ENCODE data around the gene UFC1.

The UFC1 gene

DNA sequence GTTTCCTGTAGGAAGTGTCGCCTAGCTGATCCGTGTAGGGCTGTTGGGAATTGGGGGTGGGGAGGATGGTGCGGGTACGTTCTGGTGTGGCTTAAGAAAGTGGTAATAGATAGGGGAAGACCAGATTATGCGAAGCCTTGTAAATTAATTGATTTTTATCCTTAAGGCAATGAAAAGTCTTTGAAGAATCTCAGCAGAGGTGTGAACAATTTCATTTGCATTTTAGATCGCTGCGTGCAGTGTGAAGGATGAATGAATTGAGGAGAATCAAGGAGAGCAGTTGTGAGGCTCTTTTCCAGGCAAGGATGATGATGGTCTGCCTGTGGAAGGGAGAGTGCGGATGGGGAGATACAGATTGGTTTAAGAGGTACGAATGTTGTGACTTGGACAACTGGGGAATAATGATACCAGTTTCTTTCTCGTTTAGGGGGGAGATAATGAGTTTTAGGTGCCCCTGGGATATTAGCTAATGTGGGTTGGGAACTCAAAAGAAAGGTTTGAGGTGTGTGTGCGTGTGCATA, 20.5 kb upstream of the UFC1 start:
- DNase-seq (ENCODE audit: low read depth, low spot score) = no peak

DNA sequence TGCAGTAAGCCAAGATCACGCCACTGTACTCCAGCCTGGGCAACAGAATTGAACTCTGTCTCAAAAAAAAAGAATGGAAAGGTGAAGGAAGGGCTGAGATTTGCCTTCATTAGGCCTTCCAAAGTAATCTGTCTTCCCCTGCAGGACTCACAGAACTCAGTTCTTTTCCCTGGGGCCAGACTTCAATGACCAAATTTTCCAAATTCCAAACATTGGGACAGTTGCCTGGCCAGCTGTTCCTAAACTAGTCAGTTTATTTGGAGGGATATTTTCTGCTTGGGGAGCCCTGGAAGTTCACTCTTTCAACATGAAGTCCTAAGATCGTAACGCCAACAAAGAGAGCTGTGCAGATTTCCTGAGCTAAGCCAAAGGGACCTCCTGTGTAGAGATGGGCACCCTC, 15.9 kb upstream of the UFC1 start:
- no peak for DNase-seq (ENCODE audit: low read depth, low spot score)

DNA sequence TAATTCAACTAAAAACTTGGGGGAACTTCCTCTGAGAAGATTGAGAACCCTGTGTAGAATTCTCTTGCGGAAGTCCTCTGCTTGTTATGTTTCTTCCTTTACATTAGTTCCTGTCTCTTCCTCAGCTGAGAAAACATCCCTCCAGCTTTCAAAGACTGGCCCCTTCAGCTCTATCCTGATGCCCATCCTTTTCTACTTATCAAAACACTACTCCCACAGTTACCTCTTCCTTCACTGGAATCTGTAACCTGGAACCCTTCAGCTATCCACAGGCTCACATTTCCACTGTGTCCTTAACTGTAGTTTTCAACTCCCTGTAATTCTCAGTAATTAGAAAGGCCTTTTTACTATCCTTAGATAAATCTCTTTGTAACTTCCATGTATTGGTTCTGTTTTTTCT, 15.3 kb upstream of the UFC1 start:
- no peak for DNase-seq (ENCODE audit: low read depth, low spot score)

DNA sequence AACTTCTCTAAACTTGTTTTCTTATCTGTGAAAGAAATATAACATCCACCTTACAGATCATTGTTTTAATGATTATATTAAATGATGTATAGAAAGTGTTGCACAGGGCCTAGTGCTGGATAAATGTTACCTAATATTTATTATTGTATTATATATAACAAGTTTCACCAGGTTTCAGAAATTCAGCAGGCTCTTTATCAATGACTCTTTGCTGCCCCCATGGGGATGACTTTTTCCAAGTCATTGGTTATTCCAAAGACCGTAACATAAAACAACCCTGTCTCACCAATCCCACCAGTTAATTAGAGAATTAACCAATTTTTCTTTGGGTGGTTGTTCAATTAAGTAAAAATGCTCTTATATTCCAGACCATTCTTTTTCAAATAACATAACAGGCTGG, 14.0 kb upstream of the UFC1 start:
- no peak for DNase-seq (ENCODE audit: low read depth, low spot score)

DNA sequence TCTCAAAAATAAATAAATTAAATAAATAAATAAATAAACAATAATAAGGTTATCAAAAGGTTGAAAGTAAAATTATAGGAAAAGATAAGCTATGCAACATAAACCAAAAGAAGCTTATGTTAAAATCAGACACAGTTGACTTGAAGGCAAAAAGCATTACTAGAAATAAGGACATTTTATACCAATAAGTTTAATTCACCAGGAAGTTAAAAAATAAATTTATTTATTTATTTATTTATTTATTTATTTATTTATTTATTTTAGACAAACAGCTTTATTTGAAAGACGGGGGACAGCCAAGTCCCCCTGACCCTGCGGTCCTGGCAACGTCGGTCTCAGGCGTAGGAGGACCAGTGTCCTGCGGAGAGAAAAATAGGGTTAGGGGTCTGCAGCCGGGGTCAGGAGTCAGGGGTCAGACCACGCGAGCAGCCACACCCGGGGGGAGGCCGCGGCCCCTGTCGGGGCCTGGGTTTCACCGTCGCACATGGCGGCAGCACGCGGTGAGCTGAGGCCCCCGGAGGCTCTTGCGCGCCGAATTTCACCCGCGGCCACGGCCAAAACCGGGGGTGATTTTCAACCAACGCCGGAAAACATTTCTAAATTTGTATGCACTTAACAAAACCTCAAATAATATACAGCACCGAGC, 12.9 kb upstream of the UFC1 start:
- DNase-seq (ENCODE audit: low read depth, low spot score) = no peak

DNA sequence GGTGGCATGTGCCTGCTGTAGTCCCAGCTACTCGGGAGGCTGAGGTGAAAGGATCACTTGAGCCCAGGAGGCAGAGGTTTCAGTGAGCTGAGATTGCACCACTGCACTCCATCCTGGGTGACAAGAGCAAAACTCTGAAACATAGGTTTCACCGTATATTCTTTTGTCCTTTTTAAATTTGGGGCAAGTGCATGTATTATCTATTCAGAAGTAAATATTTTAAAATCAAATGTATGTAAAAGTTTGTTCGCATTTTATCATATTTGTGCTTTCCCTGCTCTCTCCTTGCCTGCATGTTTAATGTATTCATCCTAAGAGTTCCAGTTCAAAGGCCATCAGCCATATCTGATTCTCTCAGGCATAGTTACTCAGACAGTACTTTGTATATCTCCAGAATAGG, 7.9 kb upstream of the UFC1 start:
- no peak for DNase-seq (ENCODE audit: low read depth, low spot score)

DNA sequence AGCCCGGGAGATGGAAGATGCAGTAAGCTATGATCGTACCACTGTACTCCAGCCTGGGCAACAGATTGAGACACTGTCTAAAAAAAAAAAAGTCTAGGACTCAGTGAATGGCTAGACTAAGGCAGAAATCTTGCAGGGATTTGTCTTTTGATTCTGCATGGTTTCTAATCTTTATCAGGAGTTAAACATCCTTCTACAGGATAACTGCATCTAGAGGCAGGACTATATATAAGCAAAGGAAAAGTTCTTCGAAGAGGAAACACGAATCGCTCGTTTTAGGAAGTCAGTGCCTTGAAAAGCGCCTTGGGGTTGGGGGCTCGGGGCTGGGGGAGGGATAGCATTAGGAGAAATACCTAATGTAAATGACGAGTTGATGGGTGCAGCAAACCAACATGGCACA, 602 bp upstream of the UFC1 start:
- no peak for DNase-seq (ENCODE audit: low read depth, low spot score)

DNA sequence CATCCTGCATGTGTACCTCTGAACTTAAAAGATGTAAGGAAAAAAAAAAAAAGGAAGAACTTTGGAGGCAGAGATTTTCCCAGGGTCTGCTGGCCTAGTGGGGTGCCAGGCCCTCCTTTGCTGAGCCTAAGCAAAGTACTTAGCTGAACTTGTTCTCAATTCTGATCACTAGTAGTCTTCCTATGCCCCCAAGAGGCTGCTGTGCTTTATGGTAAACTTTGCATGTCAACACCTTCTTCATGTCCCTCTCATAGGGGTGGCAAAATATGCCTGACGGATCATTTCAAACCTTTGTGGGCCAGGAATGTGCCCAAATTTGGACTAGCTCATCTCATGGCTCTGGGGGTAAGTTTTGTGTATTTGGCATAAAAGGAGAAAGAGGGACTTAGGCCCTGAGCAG, 4.1 kb downstream of the UFC1 start:
- no peak for DNase-seq (ENCODE audit: low read depth, low spot score)

DNA sequence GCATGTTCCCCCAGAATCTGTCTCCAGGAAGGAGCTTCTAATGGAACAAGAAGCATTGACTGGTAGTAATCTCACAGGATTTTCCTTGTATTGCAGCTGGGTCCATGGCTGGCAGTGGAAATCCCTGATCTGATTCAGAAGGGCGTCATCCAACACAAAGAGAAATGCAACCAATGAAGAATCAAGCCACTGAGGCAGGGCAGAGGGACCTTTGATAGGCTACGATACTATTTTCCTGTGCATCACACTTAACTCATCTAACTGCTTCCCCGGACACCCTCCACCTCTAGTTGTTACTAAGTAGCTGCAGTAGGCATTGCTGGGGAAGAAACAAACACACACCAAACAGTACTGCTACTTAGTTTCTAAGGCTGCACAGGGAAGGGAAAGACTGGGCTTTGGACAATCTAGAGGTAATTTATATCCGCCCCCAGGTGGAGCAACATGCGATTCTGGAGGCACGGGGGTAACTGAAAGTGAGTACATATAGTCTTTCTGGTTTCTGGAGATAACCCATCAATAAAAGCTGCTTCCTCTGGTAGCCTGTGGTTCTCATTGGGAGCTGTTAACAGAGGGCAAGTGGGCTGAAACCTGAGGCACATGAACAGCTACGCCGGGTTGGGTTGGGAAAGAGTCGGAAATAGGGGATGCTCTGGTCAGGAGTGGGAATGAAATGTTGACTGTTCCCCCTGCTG, 4.7 kb downstream of the UFC1 start:
- DNase-seq (ENCODE audit: low read depth, low spot score) = no peak

DNA sequence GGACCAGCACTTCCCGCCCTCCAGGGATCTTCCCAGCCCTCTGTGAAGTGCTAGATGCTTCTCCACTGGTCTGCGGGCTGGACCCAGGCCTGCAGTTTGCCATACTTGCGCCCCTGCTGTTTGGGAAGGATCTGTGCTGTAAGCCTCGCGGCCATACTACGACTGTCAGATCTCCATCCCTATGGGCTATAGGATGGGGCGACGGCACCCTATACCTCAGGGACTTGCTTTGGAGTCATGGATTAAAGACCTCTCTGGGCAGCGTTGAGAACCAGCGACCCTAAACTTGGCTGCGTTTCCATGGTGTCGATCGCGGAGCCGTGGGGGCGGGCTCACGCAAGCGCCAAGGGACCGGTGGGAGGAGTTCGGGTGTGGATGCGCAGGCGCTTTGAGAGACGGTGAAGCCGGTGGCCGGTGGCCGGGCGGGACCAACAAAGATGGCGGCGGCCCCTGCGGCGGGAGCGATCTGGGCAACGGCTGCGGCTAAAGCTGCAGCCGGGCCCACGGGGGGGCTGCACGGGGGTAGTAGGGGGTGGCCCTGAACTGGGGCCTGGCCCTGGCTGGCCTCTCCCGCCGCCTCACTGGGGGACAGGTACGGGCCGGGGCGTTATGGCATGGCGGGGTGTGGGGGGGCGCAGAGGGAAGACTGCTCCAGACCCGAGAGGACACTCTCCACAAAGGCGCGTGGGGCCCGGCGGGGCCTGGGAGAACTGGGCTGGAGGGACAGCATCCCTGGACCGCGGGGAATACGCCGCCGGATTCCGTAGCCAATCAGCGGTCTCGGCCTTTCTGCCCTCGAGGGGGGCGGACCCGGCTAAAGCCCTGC, 5.5 kb downstream of the UFC1 start, which contains the start of gene USP21:
TSS of gene USP21 (plus strand) at position 414 of the 826 bp plus-strand sequence. CDS start 1,141 bp downstream, outside the sequence.
- no peak for DNase-seq (ENCODE audit: low read depth, low spot score)

DNA sequence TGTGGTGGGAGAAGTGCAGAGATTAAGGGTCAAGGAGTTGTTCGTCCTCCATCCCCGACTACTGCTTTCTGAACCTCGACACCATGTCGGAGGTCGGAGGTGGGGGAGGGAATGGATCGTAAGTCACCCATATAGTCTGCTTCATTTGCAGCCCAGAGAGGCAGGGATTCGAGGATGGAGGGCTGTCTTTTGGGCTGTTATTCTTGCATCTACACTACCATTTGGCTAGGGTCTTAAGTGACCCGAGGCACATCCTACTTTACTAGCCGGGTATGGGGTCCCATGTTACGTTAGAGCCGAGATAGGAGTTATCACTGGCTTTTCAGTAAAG, 6.1 kb downstream of the UFC1 start:
- DNase-seq (ENCODE audit: low read depth, low spot score) = no peak

DNA sequence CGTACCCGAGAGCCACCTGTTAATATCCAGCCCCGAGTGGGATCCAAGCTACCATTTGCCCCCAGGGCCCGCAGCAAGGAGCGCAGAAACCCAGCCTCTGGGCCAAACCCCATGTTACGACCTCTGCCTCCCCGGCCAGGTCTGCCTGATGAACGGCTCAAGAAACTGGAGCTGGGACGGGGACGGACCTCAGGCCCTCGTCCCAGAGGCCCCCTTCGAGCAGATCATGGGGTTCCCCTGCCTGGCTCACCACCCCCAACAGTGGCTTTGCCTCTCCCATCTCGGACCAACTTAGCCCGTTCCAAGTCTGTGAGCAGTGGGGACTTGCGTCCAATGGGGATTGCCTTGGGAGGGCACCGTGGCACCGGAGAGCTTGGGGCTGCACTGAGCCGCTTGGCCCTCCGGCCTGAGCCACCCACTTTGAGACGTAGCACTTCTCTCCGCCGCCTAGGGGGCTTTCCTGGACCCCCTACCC, 6.9 kb downstream of the UFC1 start:
- DNase-seq (ENCODE audit: low read depth, low spot score) = no peak

DNA sequence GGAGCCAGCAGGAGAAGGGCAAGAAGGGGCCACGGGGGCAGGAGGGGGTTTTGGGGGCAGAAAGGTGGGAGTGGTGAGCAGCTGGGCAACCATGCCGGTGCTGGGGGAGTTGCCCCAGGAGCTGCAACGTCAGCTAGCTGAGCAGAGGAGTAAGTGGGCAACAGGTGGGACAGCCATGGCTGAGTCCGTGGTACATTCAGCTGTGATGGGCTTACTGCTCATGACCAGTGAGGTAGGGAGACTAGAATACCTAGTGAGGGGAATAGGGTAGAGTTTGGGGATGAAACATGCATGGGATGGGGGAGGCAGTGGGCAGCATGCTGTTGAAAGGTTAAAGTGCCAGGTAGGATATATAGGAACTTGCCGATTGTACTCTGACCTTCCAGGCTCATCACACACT, 7.9 kb downstream of the UFC1 start:
- DNase-seq (ENCODE audit: low read depth, low spot score) = no peak

DNA sequence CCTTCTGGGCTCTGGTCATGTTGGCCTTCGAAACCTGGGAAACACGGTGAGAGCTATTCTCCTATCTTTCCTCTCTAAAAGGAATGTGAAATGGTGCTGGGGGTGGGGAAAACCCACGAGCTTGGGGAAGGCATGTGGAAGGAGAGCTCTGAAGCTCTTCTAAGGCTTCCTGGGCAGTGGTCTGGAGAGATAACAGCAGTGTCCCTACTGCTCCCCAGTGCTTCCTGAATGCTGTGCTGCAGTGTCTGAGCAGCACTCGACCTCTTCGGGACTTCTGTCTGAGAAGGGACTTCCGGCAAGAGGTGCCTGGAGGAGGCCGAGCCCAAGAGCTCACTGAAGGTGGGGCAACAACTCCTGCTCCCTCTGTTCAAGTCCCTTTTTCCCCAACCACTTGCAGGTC, 8.3 kb downstream of the UFC1 start:
- no peak for DNase-seq (ENCODE audit: low read depth, low spot score)

DNA sequence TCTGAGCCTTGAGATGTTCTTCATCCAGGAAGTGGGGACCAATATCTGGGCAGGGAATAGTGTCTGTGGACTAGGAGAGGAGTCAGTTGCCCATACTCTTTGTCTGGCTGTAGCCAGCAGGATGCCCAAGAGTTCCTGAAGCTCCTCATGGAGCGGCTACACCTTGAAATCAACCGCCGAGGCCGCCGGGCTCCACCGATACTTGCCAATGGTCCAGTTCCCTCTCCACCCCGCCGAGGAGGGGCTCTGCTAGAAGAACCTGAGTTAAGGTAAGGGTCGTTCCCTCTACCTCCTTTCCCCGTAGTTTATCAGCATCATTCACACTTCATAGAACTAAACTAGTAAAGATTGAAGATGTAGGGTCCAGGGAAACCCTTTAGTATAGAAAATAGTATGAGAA, 9.0 kb downstream of the UFC1 start:
- no peak for DNase-seq (ENCODE audit: low read depth, low spot score)

DNA sequence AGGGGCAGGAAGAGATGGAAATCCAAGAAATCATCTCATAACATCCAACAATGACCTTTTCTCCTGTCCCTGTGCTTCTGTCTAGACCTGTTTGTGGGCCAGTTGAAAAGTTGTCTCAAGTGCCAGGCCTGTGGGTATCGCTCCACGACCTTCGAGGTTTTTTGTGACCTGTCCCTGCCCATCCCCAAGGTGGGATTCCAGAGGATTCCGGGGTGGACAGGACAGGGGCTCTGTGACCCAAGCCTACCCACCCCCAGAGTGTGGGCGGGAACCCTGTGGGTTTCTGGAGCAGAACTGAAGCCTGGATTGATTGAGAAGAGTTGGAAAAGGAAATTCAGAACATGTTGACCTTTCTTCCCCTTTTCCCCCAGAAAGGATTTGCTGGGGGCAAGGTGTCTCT, 10.0 kb downstream of the UFC1 start:
- no peak for DNase-seq (ENCODE audit: low read depth, low spot score)

DNA sequence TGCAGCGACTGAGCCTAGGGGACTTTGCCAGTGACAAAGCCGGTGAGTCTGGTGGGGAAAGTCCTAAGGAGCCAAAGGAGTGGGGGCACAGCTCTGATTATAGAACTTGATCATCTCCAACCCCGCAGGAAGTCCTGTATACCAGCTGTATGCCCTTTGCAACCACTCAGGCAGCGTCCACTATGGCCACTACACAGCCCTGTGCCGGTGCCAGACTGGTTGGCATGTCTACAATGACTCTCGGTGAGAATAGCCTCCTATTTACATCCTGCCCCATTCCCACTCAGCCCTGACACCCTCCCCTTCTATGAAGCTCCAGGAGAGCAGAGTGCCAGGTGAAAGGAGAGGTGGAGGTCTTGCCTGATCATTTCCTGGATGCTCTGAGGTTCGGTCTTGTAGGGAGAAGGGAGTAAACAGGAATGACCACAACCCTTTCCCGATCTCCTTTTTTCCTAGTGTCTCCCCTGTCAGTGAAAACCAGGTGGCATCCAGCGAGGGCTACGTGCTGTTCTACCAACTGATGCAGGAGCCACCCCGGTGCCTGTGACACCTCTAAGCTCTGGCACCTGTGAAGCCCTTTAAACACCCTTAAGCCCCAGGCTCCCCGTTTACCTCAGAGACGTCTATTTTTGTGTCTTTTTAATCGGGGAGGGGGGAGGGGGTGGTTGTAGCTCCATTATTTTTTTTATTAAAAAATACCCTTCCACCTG, 11.3 kb downstream of the UFC1 start:
- DNase-seq (ENCODE audit: low read depth, low spot score) = no peak

DNA sequence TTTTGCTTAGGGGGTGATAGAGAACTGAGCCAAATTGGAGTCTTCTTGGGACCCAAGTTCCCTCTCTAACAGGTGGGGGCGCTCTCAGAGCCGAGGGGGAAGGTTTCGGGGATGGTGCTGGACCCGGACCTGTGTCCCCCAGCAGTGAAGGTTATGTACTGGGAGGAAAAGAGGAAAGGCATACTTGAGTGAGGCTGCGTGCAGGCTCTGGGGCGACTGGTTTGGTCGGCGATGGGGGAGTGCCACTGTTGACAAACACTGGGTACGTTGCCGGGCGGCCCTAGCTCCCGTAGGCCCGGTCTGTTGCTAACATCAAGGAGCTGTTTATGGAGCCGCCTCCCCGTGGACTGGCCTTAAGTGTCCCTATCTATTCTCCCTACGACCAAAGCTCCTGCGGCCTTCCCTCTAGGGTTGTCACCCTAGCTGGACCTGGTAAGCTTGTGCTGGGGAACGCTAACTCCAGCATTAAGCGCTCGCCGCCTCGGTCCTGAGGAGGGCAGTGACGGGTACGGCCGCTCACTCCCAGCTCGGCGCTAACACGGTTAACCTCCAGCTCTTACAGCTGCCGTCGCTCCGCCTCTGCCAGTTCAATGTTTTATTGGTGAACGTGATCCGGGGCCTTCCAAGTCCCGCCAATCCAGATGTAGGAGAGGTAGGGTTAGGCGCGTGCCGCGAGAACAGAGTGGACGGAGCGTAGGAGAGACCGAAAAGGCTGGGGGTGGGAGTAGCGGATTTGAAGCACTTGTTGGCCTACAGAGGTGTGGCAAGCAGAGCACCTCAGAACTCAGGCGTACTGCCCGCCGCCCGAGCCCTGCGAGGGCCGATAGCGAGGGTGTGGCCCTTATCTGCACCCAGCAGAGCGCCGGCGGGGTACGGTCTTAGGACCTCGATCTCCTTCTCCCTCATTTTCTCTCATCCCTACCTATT, 12.2 kb downstream of the UFC1 start, which contains the start of gene PPOX:
TSS of gene PPOX (plus strand) at position 685 of the 927 bp plus-strand sequence. CDS start 422 bp downstream, outside the sequence.
- peak; percentile 95 for DNase-seq (ENCODE audit: low read depth, low spot score)

DNA sequence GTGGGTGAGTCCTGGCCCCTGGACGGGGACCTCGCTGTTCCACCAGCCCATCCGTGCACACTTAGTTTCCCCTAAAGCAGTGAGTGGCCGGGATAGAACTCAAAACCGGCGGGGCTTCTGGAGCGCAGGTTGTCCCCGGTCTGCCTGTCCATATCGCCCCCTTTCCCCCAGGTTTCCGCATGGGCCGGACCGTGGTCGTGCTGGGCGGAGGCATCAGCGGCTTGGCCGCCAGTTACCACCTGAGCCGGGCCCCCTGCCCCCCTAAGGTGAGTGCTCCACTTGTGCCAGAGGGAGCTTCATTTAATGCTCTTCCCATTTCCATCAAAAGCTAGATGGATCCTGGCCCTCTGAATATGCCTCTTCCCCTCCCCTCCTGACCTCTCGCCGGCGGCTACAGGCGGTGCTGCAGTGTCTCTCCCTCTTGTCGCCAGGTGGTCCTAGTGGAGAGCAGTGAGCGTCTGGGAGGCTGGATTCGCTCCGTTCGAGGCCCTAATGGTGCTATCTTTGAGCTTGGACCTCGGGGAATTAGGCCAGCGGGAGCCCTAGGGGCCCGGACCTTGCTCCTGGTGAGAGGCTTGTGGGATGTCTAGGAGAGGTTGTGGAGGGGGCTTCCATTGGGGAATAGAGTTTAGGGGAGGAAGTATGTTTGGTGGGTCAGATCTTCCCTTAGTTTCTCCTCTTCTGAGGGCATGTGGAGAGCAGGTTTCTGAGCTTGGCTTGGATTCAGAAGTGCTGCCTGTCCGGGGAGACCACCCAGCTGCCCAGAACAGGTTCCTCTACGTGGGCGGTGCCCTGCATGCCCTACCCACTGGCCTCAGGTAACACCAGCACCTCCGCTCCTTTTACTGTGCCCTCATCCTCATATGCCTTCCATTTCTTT, 13.1 kb downstream of the UFC1 start:
- no peak for DNase-seq (ENCODE audit: low read depth, low spot score)

DNA sequence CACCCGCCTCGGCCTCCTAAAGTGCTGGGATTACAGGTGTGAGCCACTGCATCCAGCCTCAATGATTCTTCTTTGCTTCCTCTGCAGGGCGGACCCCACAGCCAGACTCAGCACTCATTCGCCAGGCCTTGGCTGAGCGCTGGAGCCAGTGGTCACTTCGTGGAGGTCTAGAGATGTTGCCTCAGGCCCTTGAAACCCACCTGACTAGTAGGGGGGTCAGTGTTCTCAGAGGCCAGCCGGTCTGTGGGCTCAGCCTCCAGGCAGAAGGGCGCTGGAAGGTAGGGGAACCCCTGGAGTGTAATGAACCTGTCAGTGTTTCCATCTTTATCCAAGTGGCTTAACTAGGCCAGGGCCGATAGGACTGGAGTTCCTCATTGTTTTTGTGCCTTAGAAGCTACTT, 15.1 kb downstream of the UFC1 start:
- DNase-seq (ENCODE audit: low read depth, low spot score) = no peak

Measured in smooth muscle cell of the brain vasculature (primary cell).